GM20000 (cell line): ENCODE data around the gene PDZRN3.

ENCODE experiments used
- DNase-seq: peaks from one replicate; pipeline ENCODE4 v3.0.0; 2012; ENCODE audit warnings: low spot score
- CTCF ChIP-seq: IDR thresholded peaks from 2 replicates; pipeline ENCODE4 v1.5.1; 2012; ENCODE audit warnings: mild to moderate bottlenecking, control low read depth; ENCODE audit errors: extremely low read depth, missing control alignments

Gene PDZRN3

GRCh38 chr3:73422571-73422970 is 202.2 kb downstream of the PDZRN3 start:
- TF ChIP-seq CTCF, result no peak

GRCh38 chr3:73419942-73420341 is 204.8 kb downstream of the PDZRN3 start:
- no peak for DNase-seq
- no peak for TF ChIP-seq CTCF

More at GRCh38 chr3:73422571-73422970, 202.2 kb downstream of the PDZRN3 start:
- no peak for DNase-seq

GRCh38 chr3:73419179-73419803 is 205.4 kb downstream of the PDZRN3 start:
- DNase-seq, result no peak
- TF ChIP-seq CTCF, result no peak

- TF ChIP-seq CTCF, result no peak
- no peak for DNase-seq
Observed at GRCh38 chr3:73418681-73419080, 206.1 kb downstream of the PDZRN3 start.

- TF ChIP-seq CTCF, result no peak
- DNase-seq, result no peak
Observed at GRCh38 chr3:73415118-73415517, 209.6 kb downstream of the PDZRN3 start.

- DNase-seq, result no peak
- no peak for TF ChIP-seq CTCF
Observed at GRCh38 chr3:73413619-73414018, 211.1 kb downstream of the PDZRN3 start.

GRCh38 chr3:73411993-73412392 is 212.7 kb downstream of the PDZRN3 start:
- no peak for TF ChIP-seq CTCF
- no peak for DNase-seq
